DMS53 (cell line): ENCODE data around the gene POMT1.
"Not testable (repeated sequence)": the region's sequence is repeated elsewhere in the genome, so short reads cannot be mapped to it uniquely, and the experiment has no call there.

Experiments used
- DNase-seq: peaks from one replicate; lab custom pipeline; 2025; lab: John Stamatoyannopoulos, UW

Gene POMT1

GRCh38 chr9:131524665-131525315 is 22.1 kb downstream of the POMT1 start:
- DNase-seq: no peak

- DNase-seq: no peak
These were observed 23.2 kb downstream of the POMT1 start for GRCh38 chr9:131525643-131526565.

GRCh38 chr9:131528186-131528585 is 25.5 kb downstream of the POMT1 start:
- no peak for DNase-seq

- DNase-seq: no peak
These were observed 26.3 kb downstream of the POMT1 start for GRCh38 chr9:131528886-131529505.

- DNase-seq: peak; percentile 32
These were observed 27.2 kb downstream of the POMT1 start for GRCh38 chr9:131529597-131530545.

- peak; percentile 80 for DNase-seq
These were observed 27.8 kb downstream of the POMT1 start for GRCh38 chr9:131530546-131530919.

GRCh38 chr9:131530920-131531832 is 28.5 kb downstream of the POMT1 start, which contains the start of gene UCK1:
Gene UCK1, minus strand, starts transcription at chr9:131531263. Its CDS starts 89 bp downstream, at chr9:131531174.
- peak; percentile 94 for DNase-seq

- DNase-seq: peak; percentile 21
These were observed 32.1 kb downstream of the POMT1 start for GRCh38 chr9:131534721-131535237.

GRCh38 chr9:131537946-131538345 is 35.2 kb downstream of the POMT1 start:
- no peak for DNase-seq

- no peak for DNase-seq
These were observed 36.7 kb downstream of the POMT1 start for GRCh38 chr9:131539223-131539923.

GRCh38 chr9:131543141-131543540 is 40.4 kb downstream of the POMT1 start:
- peak; percentile 45 for DNase-seq

- peak; percentile 98 for DNase-seq
These were observed 42.5 kb downstream of the POMT1 start, which contains the start of gene PRRT1B for GRCh38 chr9:131545003-131545785. Gene PRRT1B, plus strand, starts transcription at chr9:131545523. Its CDS starts 93 bp downstream, at chr9:131545616.

- DNase-seq: peak; percentile 70
These were observed 43.1 kb downstream of the POMT1 start for GRCh38 chr9:131545786-131546335.

- peak; percentile 82 for DNase-seq
These were observed 43.8 kb downstream of the POMT1 start for GRCh38 chr9:131546336-131547084.

- DNase-seq: not testable (repeated sequence)
These were observed 46.5 kb downstream of the POMT1 start for GRCh38 chr9:131549186-131549585.

- not testable (repeated sequence) for DNase-seq
These were observed 47.7 kb downstream of the POMT1 start for GRCh38 chr9:131550465-131550864.

- no peak for DNase-seq
These were observed 49.3 kb downstream of the POMT1 start for GRCh38 chr9:131552030-131552429.
